Neural cell (in vitro differentiated cells): Measurements from ENCODE around the gene PPFIA1. TPM values are rescaled to one million over a fixed set of nuclear protein-coding genes. Genes with fewer than 3 reads are reported as not detected.

Experiments
- H2AFZ ChIP-seq: fragments of 200-600, 300-800 bp; sonication (generic), shearing (Covaris generic); 2 replicates; pipeline ENCODE4 v1.6.0; 2014; ENCODE audit warnings: low read depth, mild to moderate bottlenecking, antibody characterized with exemption, low read length, moderate library complexity
- H3F3A ChIP-seq: fragments of 200-600 bp; shearing (Covaris generic); 2 replicates; pipeline ENCODE4 v1.6.1; 2016; ENCODE audit warnings: mild to moderate bottlenecking, moderate library complexity, mixed read lengths, antibody characterized with exemption, low read length; ENCODE audit not compliant: insufficient read depth, poor library complexity, severe bottlenecking
- H3K27ac ChIP-seq: fragments of 200-600, 300-800 bp; sonication (generic), shearing (Covaris generic); 2 replicates; pipeline ENCODE4 v1.5.1; 2014; ENCODE audit warnings: mild to moderate bottlenecking, low read length, moderate library complexity
- H3K27me3 ChIP-seq: fragments of 300-800, 200-600 bp; sonication (generic), shearing (Covaris generic); 2 replicates; pipeline ENCODE4 v1.6.0; 2014; ENCODE audit warnings: mild to moderate bottlenecking, low read depth, low read length, moderate library complexity; ENCODE audit not compliant: insufficient read depth
- H3K36me3 ChIP-seq: fragments of 300-800, 200-600 bp; sonication (generic), shearing (Covaris generic); 2 replicates; pipeline ENCODE4 v1.5.1; 2014; ENCODE audit warnings: mild to moderate bottlenecking, antibody characterized with exemption, low read length, moderate library complexity; ENCODE audit not compliant: insufficient read depth
- H3K4me2 ChIP-seq: fragments of 300-800, 200-600 bp; sonication (generic), shearing (Covaris generic); 2 replicates; pipeline ENCODE4 v1.6.0; 2014; ENCODE audit warnings: mild to moderate bottlenecking, low read length
- H3K4me3 ChIP-seq: fragments of 300-800, 200-600 bp; sonication (generic), shearing (Covaris generic); 2 replicates; pipeline ENCODE4 v1.5.1; 2014; ENCODE audit warnings: mild to moderate bottlenecking, low read length, moderate library complexity
- H3K79me2 ChIP-seq: fragments of 200-600 bp; shearing (Covaris generic); replicated peaks from 2 replicates; pipeline ENCODE4 v1.6.0; 2014; ENCODE audit warnings: mild to moderate bottlenecking, low read length, moderate library complexity; ENCODE audit not compliant: insufficient read depth
- H3K9ac ChIP-seq: fragments of 300-800, 200-600 bp; sonication (generic), shearing (Covaris generic); 2 replicates; pipeline ENCODE4 v1.6.1; 2016; ENCODE audit warnings: mild to moderate bottlenecking, low read length, mixed read lengths
- H3K9me2 ChIP-seq: fragments of 200-600 bp; shearing (Covaris generic); 2 replicates; pipeline ENCODE4 v1.6.1; 2016; ENCODE audit warnings: mild to moderate bottlenecking, low read length, mixed read lengths; ENCODE audit not compliant: insufficient read depth
- H3K9me3 ChIP-seq: fragments of 200-600, 300-800 bp; sonication (generic), shearing (Covaris generic); 2 replicates; pipeline ENCODE4 v1.6.1; 2016; ENCODE audit warnings: mild to moderate bottlenecking, mixed run types, low read length, moderate library complexity, mixed read lengths
- H4K20me1 ChIP-seq: fragments of 200-600 bp; shearing (Covaris generic); 2 replicates; pipeline ENCODE4 v1.6.1; 2016; ENCODE audit warnings: mild to moderate bottlenecking, mixed run types; ENCODE audit not compliant: insufficient read depth
- EP300 ChIP-seq: fragments of 450-650 bp; conservative IDR thresholded peaks from 2 replicates; pipeline ENCODE4 v1.6.1; 2014; ENCODE audit warnings: antibody characterized with exemption, mild to moderate bottlenecking, moderate library complexity; ENCODE audit not compliant: poor library complexity, severe bottlenecking
- EZH2 ChIP-seq: fragments of 200-600, 300-800 bp; shearing (Covaris generic), sonication (generic); IDR thresholded peaks from 2 replicates; pipeline ENCODE4 v1.6.1; 2014; ENCODE audit warnings: antibody characterized with exemption, low read length, borderline replicate concordance, mild to moderate bottlenecking; ENCODE audit not compliant: insufficient read depth, poor library complexity, severe bottlenecking
- MXI1 ChIP-seq: fragments of 450-650 bp; conservative IDR thresholded peaks from 2 replicates; pipeline ENCODE4 v1.6.1; 2014; ENCODE audit warnings: antibody characterized with exemption, mild to moderate bottlenecking; ENCODE audit not compliant: poor library complexity, severe bottlenecking
- POLR2AphosphoS5 ChIP-seq: IDR thresholded peaks from 2 replicates; pipeline ENCODE4 v1.6.1; 2012
- RAD21 ChIP-seq: fragments of 450-650 bp; conservative IDR thresholded peaks from 2 replicates; pipeline ENCODE4 v1.6.1; 2014; ENCODE audit warnings: antibody characterized with exemption, mild to moderate bottlenecking, moderate library complexity
- SMC3 ChIP-seq: fragments of 450-650 bp; conservative IDR thresholded peaks from 2 replicates; pipeline ENCODE4 v1.6.1; 2014; ENCODE audit warnings: antibody characterized with exemption, mild to moderate bottlenecking, moderate library complexity; ENCODE audit not compliant: poor library complexity
- TAF1 ChIP-seq: IDR thresholded peaks from 2 replicates; pipeline ENCODE4 v1.6.1; 2012; ENCODE audit warnings: low read depth
- polyA plus RNA-seq: library from polyadenylated mRNA; depleted of rRNA; stranded (reverse); fragments of >200 nt; gene quantifications from 2 replicates; pipeline ENCODE4 v1.2.3, GENCODE V29; 2014
- TF ChIP-seq, protein P1 (sequence below): IDR thresholded peaks from 2 replicates; pipeline ENCODE4 v1.6.1; 2012; ENCODE audit warnings: borderline replicate concordance
- TF ChIP-seq, protein P2 (sequence below): fragments of 450-650 bp; IDR thresholded peaks from 2 replicates; pipeline ENCODE4 v1.5.1; 2014; ENCODE audit warnings: antibody characterized with exemption, mild to moderate bottlenecking, moderate library complexity; ENCODE audit not compliant: poor library complexity, severe bottlenecking

The PPFIA1 gene
- polyA plus RNA-seq, 1 donor from 2014 or later = 48.9 TPM

DNA sequence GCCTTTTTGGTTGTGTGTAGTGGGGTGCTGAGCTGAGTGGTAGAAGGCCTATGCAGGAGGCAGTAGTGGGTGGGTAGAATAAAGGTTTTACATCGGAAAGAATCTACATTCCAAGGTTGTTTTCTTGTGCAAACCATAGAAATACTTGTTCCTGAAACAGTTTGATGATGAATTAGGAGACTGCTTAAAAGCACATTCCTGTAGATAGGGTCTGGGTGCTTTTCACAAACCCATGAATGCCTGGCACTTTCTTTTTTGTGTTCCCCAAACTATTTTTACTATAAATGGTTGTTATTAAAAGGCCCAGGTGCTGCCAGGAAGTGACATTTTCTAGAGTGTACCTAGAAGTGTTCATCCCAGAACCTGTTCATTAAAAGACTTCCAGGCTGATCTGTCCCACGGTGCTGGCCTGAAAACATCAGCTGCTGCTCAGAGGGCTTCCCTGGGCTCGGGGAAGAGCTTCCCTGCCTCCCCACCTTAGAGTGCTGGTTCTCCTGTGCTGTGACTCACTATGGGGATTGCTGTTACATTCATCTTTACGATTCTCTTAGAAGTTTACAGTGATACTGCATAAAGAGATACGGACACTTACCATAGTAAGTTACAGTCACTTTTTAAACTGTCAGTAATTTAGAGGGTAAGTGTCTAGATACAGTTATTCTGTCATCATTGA is 27.9 kb downstream of the PPFIA1 start:
- Histone ChIP-seq H3K36me3 (peaks cover 4% of the 10 kb centered on the region), H3K79me2 (no peaks in the 10 kb centered on the region), H3K4me3 (no peak overlapping the region), H2AFZ (no peak overlapping the region), H3K27me3 (no peaks in the 10 kb centered on the region), H4K20me1 (no peaks in the 10 kb centered on the region), H3K9ac (no peak overlapping the region), H3K9me3 (no peaks in the 10 kb centered on the region), H3K27ac (no peak overlapping the region), H3F3A (no peaks in the 10 kb centered on the region), H3K9me2 (no peaks in the 10 kb centered on the region), H3K4me2 (no peak overlapping the region)
- no peak for TF ChIP-seq EP300
- TF ChIP-seq RAD21 = no peak
- no peak for TF ChIP-seq EZH2
- TF ChIP-seq TAF1 = no peak
- TF ChIP-seq, protein P1, sequence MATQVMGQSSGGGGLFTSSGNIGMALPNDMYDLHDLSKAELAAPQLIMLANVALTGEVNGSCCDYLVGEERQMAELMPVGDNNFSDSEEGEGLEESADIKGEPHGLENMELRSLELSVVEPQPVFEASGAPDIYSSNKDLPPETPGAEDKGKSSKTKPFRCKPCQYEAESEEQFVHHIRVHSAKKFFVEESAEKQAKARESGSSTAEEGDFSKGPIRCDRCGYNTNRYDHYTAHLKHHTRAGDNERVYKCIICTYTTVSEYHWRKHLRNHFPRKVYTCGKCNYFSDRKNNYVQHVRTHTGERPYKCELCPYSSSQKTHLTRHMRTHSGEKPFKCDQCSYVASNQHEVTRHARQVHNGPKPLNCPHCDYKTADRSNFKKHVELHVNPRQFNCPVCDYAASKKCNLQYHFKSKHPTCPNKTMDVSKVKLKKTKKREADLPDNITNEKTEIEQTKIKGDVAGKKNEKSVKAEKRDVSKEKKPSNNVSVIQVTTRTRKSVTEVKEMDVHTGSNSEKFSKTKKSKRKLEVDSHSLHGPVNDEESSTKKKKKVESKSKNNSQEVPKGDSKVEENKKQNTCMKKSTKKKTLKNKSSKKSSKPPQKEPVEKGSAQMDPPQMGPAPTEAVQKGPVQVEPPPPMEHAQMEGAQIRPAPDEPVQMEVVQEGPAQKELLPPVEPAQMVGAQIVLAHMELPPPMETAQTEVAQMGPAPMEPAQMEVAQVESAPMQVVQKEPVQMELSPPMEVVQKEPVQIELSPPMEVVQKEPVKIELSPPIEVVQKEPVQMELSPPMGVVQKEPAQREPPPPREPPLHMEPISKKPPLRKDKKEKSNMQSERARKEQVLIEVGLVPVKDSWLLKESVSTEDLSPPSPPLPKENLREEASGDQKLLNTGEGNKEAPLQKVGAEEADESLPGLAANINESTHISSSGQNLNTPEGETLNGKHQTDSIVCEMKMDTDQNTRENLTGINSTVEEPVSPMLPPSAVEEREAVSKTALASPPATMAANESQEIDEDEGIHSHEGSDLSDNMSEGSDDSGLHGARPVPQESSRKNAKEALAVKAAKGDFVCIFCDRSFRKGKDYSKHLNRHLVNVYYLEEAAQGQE = no peak
- TF ChIP-seq MXI1 = no peak
- no peak for TF ChIP-seq SMC3
- TF ChIP-seq, protein P2, sequence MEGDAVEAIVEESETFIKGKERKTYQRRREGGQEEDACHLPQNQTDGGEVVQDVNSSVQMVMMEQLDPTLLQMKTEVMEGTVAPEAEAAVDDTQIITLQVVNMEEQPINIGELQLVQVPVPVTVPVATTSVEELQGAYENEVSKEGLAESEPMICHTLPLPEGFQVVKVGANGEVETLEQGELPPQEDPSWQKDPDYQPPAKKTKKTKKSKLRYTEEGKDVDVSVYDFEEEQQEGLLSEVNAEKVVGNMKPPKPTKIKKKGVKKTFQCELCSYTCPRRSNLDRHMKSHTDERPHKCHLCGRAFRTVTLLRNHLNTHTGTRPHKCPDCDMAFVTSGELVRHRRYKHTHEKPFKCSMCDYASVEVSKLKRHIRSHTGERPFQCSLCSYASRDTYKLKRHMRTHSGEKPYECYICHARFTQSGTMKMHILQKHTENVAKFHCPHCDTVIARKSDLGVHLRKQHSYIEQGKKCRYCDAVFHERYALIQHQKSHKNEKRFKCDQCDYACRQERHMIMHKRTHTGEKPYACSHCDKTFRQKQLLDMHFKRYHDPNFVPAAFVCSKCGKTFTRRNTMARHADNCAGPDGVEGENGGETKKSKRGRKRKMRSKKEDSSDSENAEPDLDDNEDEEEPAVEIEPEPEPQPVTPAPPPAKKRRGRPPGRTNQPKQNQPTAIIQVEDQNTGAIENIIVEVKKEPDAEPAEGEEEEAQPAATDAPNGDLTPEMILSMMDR = no peak

DNA sequence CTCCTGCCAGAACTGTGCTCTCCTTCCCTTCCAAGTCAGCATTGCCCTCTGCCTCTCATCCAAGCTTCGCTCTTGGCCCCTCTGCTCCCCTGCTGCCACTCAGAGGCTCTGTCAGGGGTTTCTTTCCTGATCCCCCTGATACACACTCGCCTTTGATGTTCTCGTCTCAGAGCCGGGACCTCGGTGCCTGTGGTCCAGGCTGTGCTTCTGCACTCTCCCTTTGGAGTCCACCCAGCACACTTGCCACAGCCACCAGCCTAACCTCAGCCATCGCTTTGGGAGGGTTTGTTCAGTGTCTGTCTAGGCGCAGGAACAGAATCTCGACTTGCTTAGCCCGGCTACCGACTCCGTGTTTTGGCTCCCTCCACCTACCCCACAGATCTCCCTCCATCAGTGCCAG is 29.1 kb downstream of the PPFIA1 start:
- no peaks in the 10 kb centered on the region for H3K79me2 ChIP-seq
- no peaks in the 10 kb centered on the region for H3K36me3 ChIP-seq
- no peak overlapping the region for H2AFZ ChIP-seq
- H4K20me1 ChIP-seq = no peaks in the 10 kb centered on the region
- no peaks in the 10 kb centered on the region for H3F3A ChIP-seq
- H3K27ac ChIP-seq = no peak overlapping the region
- no peaks in the 10 kb centered on the region for H3K9me3 ChIP-seq
- no peaks in the 10 kb centered on the region for H3K27me3 ChIP-seq
- TF ChIP-seq, protein P1 = no peak
- TF ChIP-seq, protein P2 = no peak
- TF ChIP-seq POLR2AphosphoS5 = no peak
- no peak for TF ChIP-seq RAD21
- no peak for TF ChIP-seq EZH2
- no peak for TF ChIP-seq EP300
- no peak for TF ChIP-seq TAF1
- TF ChIP-seq SMC3 = no peak
- no peak for TF ChIP-seq MXI1
- H3K9ac ChIP-seq = no peak overlapping the region
- no peak overlapping the region for H3K4me2 ChIP-seq
- no peak overlapping the region for H3K4me3 ChIP-seq
- no peaks in the 10 kb centered on the region for H3K9me2 ChIP-seq
